Progenitor cell of endocrine pancreas (in vitro differentiated cells): ENCODE results near the gene DNAJB1. TPM values are rescaled to one million over a fixed set of nuclear protein-coding genes. Genes with fewer than 3 reads are reported as not detected.
A peak's percentile ranks its signal among the peaks of the same experiment; 100 is the strongest.

Source experiments
- DNase-seq: peaks from one replicate; pipeline ENCODE4 v3.0.0; 2021; ENCODE audit warnings: low spot score; ENCODE audit not compliant: unreplicated experiment
- H3K27ac Mint-ChIP-seq: 2 replicates; pipeline ENCODE4 v1.8.0; 2021; ENCODE audit warnings: mild to moderate bottlenecking, moderate library complexity, mixed read lengths
- H3K27me3 Mint-ChIP-seq: 2 replicates; pipeline ENCODE4 v1.8.0; 2021; ENCODE audit warnings: mixed read lengths
- H3K36me3 Mint-ChIP-seq: 2 replicates; pipeline ENCODE4 v1.8.0; 2022; ENCODE audit warnings: mixed read lengths; ENCODE audit not compliant: insufficient read depth
- H3K4me1 Mint-ChIP-seq: 2 replicates; pipeline ENCODE4 v1.8.0; 2021; ENCODE audit warnings: low read depth, mixed read lengths
- H3K4me3 Mint-ChIP-seq: 2 replicates; pipeline ENCODE4 v1.8.0; 2021; ENCODE audit warnings: low read depth, mild to moderate bottlenecking, moderate library complexity, mixed read lengths
- H3K9me3 Mint-ChIP-seq: 2 replicates; pipeline ENCODE4 v1.8.0; 2021; ENCODE audit warnings: low read depth, mixed read lengths
- total RNA-seq: library from RNA; stranded (reverse); gene quantifications from 2 replicates; pipeline ENCODE4 v1.2.1, GENCODE V29; 2021
- TF ChIP-seq, protein P1 (sequence below): fragments of 200-600 bp; sonication (generic); IDR thresholded peaks from one replicate; pipeline ENCODE4 v1.5.0; 2021; ENCODE audit warnings: antibody characterized with exemption, mild to moderate bottlenecking; ENCODE audit not compliant: unreplicated experiment

The DNAJB1 gene
- total RNA-seq, 1 donor from 2014 or later: 97.0 TPM

DNA sequence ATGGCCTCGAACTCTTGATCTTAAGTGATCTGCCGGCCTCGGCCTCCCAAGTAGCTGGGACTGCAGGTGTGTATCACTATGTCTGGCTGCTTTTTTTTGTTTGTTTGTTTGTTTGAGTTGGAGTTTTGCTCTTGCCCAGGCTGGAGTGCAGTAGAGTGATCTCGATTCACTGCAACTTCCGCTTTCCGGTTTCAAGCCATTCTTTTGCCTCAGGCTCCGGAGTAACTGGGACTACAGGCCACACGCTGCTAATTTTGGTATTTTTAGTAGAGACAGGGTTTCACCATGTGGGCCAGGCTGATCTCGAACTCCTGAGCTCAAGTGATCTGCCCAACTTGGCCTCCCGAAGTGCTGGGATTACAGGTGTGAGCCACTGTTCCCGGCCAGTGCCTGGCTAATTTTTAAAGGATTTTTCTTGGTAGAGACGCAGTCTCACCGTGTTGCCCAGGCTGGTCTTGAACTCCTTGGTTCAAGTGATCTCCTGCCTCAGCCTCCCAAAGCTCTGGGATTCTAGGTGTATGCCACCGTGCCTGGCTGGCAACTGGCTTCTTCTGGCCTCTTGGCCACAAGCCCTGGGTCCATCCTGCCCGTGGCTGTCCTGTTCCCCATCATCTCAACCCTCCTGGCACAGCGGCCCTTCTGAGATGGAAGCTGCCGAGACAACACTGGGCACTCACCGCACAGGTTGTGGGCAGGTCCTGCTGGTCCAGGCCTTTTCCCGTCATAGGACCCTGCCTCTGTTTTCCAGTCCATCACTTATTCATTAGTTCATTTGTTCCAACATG, 22.7 kb upstream of the DNAJB1 start:
- Mint-ChIP-seq H3K27ac (no peak overlapping the region), H3K4me3 (no peak overlapping the region)

DNA sequence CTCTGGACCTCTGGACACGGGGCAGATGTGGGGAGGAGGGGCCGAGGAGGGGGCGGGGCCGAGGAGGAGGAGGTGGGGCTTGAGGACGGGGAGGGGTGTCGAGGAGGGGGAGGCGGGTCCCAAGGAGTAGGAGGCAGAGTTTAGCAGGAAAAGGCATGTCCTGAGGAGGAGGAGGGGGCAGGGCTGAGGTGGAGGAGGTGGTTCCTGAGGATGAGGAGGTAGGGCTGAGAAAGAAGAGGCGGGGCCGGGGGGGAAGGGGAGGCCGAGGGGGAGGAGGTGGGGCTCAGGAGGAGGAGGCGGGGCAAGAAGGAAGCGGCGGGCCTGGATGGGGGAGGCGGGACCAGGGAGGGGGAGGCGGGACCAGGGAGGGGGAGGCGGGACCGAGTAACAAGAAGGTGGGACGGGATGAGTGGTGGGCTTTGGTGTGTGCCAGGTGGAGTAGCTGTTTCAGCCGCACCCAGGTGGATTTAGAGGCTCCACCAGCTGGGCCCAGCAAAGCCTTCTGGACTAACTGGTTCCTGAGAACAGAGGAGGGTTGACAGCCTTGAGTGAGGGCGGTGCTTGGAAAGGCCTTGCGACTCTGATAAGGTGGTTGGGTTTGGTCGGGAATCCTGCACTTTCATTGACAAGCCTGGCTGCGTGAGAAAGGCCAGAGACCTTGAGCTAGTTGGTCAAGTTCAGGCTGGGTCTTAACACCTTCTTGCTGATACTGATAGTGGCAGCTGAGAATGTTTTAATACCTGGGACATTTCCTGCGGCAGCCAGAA, 18.9 kb upstream of the DNAJB1 start:
- H3K4me3 Mint-ChIP-seq: peak overlapping the region; percentile 63
- TF ChIP-seq, protein P1, sequence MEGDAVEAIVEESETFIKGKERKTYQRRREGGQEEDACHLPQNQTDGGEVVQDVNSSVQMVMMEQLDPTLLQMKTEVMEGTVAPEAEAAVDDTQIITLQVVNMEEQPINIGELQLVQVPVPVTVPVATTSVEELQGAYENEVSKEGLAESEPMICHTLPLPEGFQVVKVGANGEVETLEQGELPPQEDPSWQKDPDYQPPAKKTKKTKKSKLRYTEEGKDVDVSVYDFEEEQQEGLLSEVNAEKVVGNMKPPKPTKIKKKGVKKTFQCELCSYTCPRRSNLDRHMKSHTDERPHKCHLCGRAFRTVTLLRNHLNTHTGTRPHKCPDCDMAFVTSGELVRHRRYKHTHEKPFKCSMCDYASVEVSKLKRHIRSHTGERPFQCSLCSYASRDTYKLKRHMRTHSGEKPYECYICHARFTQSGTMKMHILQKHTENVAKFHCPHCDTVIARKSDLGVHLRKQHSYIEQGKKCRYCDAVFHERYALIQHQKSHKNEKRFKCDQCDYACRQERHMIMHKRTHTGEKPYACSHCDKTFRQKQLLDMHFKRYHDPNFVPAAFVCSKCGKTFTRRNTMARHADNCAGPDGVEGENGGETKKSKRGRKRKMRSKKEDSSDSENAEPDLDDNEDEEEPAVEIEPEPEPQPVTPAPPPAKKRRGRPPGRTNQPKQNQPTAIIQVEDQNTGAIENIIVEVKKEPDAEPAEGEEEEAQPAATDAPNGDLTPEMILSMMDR: no peak
- H3K9me3 Mint-ChIP-seq: no peaks in the 10 kb centered on the region
- peak overlapping the region; percentile 94 for H3K27ac Mint-ChIP-seq
- peaks cover 6% of the 10 kb centered on the region for H3K36me3 Mint-ChIP-seq
- no peaks in the 10 kb centered on the region for H3K27me3 Mint-ChIP-seq
- peaks cover 19% of the 10 kb centered on the region for H3K4me1 Mint-ChIP-seq
- peak; percentile 59 for DNase-seq

More for the DNA sequence above, 22.7 kb upstream of the DNAJB1 start:
- peaks cover 32% of the 10 kb centered on the region for H3K4me1 Mint-ChIP-seq
- TF ChIP-seq, protein P1: no peak
- DNase-seq: no peak
- H3K27me3 Mint-ChIP-seq: no peaks in the 10 kb centered on the region
- no peaks in the 10 kb centered on the region for H3K9me3 Mint-ChIP-seq
- H3K36me3 Mint-ChIP-seq: peaks cover 2% of the 10 kb centered on the region

DNA sequence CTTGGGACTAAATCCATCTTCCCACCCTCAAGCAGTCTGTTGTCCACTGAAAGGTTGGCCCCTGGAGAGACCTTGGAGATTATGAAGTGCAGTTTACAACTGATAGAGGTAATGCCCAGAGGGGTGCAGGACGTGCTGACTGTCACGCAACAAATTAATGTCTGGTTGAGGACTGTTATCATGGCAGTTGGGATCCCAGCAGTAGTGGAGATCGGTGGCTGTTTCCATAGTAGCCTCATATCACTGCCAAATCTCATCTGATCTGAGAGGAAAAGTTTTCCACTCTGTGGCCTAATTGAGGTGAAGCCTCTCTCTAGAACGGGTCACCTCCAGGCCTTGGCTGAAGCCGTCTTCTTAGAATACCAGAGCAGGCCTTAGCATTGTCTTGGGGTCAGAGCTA, 15.3 kb upstream of the DNAJB1 start:
- Mint-ChIP-seq H3K9me3 (no peaks in the 10 kb centered on the region), H3K4me3 (no peak overlapping the region), H3K27me3 (no peaks in the 10 kb centered on the region), H3K27ac (peak overlapping the region; percentile 22), H3K36me3 (peaks cover 3% of the 10 kb centered on the region), H3K4me1 (peaks cover 28% of the 10 kb centered on the region)
- DNase-seq: no peak
- TF ChIP-seq, protein P1: no peak

DNA sequence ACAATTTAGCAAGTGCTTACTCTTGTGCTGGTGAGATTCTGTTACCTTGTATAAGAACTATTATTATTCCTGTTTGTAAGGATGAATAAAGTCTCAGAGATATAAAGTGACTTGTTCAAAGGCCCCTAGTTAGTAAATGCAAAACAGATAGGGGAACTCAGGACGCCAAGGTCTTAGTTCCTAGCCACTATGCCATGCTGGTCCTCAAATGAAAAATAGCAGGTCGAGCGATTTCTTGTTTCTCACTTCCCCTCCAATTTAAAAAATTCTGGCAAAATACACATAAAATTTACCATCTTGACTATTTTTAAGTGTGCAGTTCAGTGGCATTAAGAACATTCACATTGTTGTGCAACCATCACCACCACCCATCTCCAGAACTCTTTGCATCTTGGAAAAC, 12.3 kb upstream of the DNAJB1 start:
- TF ChIP-seq, protein P1: no peak
- Mint-ChIP-seq H3K27me3 (no peaks in the 10 kb centered on the region), H3K27ac (peak overlapping the region; percentile 87), H3K36me3 (peaks cover 3% of the 10 kb centered on the region), H3K9me3 (no peaks in the 10 kb centered on the region), H3K4me3 (peak overlapping the region; percentile 94), H3K4me1 (peaks cover 14% of the 10 kb centered on the region)
- DNase-seq: no peak

DNA sequence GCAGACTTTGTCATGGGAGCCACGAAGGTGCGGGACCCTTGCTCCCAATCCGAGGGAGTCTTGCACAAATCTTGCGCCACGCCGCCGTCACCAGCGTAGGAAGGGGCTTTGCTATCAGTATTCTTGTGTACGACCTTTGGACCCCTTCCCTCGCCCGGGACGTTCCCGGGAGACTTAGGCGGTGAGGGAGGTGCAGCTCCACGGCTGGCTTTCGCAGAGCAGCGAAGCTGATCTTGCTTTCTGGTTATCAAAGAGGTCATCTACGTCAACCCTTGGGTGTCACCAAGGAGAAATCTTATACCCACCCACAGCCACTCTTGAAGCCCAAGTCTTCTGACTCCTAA, 11.8 kb upstream of the DNAJB1 start:
- DNase-seq: peak; percentile 65
- peak overlapping the region; percentile 94 for H3K4me3 Mint-ChIP-seq
- no peaks in the 10 kb centered on the region for H3K9me3 Mint-ChIP-seq
- TF ChIP-seq, protein P1: no peak
- peaks cover 3% of the 10 kb centered on the region for H3K36me3 Mint-ChIP-seq
- H3K27me3 Mint-ChIP-seq: no peaks in the 10 kb centered on the region
- H3K27ac Mint-ChIP-seq: peak overlapping the region; percentile 98
- H3K4me1 Mint-ChIP-seq: peaks cover 14% of the 10 kb centered on the region
